ENCODE results near the gene TNKS1BP1. TPM values are rescaled to one million over a fixed set of nuclear protein-coding genes. Genes with fewer than 3 reads are reported as not detected.

TNKS1BP1 gene
- polyA plus RNA-seq, 1 of the 3 experiments (the other 2 are of a cell fraction), result 43.3 TPM

- CTCF ChIA-PET, result interaction anchor here (1.4 to 5.6 kb wide), 2 partner anchors 16 to 470 kb away, joined by 3 to 27 read pairs; no protein-coding TSS in a partner anchor
- Histone ChIP-seq H3K4me3 (ENCODE audit: low read depth in 2 of 2, low read length in 1 of 2) (no peak overlapping the region), H4K20me1 (ENCODE audit: insufficient read depth) (no peaks in the 10 kb centered on the region), H3K9me3 (no peaks in the 10 kb centered on the region), H2AFZ (ENCODE audit: low read depth) (no peak overlapping the region), H3K9ac (no peak overlapping the region), H3K9me2 (no peaks in the 10 kb centered on the region), H3K36me3 (replicated peaks in 1 of 2; ENCODE audit: control insufficient read depth in 1 of 2, insufficient read depth in 2 of 2, low read length in 1 of 2) (no peaks in the 10 kb centered on the region), H3K4me1 (ENCODE audit: control insufficient read depth in 1 of 2, insufficient read depth in 2 of 2, low read depth in 1 of 2, low read length in 1 of 2) (peaks cover 0 to 11% of the 10 kb centered on the region in 2 experiments; a peak in 1 of 4 replicates), H3F3A (replicated peaks; ENCODE audit: insufficient read depth) (no peaks in the 10 kb centered on the region), H3K27ac (ENCODE audit: low read depth in 2 of 2, low read length in 1 of 2) (no peak overlapping the region), H3K27me3 (ENCODE audit: insufficient read depth) (no peaks in the 10 kb centered on the region), H3K79me2 (ENCODE audit: insufficient read depth) (no peaks in the 10 kb centered on the region), H3K4me2 (no peak overlapping the region)
- POLR2A ChIA-PET, result no interaction called here
- TF ChIP-seq SMC3 (IDR thresholded peaks at IDR 0.05; ENCODE audit: low read depth, low read length) (no peak), NRF1 (IDR thresholded peaks at IDR 0.05; ENCODE audit: low read depth, low read length) (no peak), MXI1 (IDR thresholded peaks at IDR 0.05; ENCODE audit: low read depth, low read length) (no peak), FOXM1 (IDR thresholded peaks at IDR 0.05; ENCODE audit: low read depth) (no peak), FOSL2 (IDR thresholded peaks at IDR 0.05; ENCODE audit: borderline replicate concordance, low read depth) (no peak), POLR2AphosphoS5 (IDR thresholded peaks at IDR 0.05; ENCODE audit: low read depth, low read length) (no peak), RAD21 (IDR thresholded peaks at IDR 0.05; ENCODE audit: low read length) (no peak), TCF12 (IDR thresholded peaks at IDR 0.05) (no peak), NFIC (IDR thresholded peaks at IDR 0.05; ENCODE audit: borderline replicate concordance) (no peak), RCOR1 (IDR thresholded peaks at IDR 0.05; ENCODE audit: low read length) (no peak), TAF1 (IDR thresholded peaks at IDR 0.05; ENCODE audit: borderline replicate concordance, low read depth, low read length) (no peak), IRF3 (IDR thresholded peaks at IDR 0.05; ENCODE audit: low read depth, low read length) (no peak), PBX3 (IDR thresholded peaks at IDR 0.05) (no peak), SIN3A (IDR thresholded peaks at IDR 0.05; ENCODE audit: borderline replicate concordance, low read depth, low read length) (no peak), FOXJ3 (CRISPR knock-in tag; IDR thresholded peaks at IDR 0.05) (no peak), CHD2 (IDR thresholded peaks at IDR 0.05; ENCODE audit: low read length, partially characterized antibody) (no peak), ZBTB33 (IDR thresholded peaks at IDR 0.05; ENCODE audit: borderline replicate concordance, low read depth) (no peak), EP300 (IDR thresholded peaks at IDR 0.05; ENCODE audit: borderline replicate concordance in 1 of 2, low read depth in 1 of 2, low read length in 1 of 2) (no peak), EZH2phosphoT487 (IDR thresholded peaks at IDR 0.05; ENCODE audit: borderline replicate concordance, low read depth) (no peak), GATA2 (CRISPR knock-in tag; IDR thresholded peaks at IDR 0.05) (no peak)
- no peak for DNase-seq
These were observed 58.6 kb downstream of the TNKS1BP1 start for GRCh38 chr11:57266157-57266556.
